WTC11 (cell line): ENCODE data around the gene TAF10. TPM values are rescaled to one million over a fixed set of nuclear protein-coding genes. Genes with fewer than 3 reads are reported as not detected.

Experiments
- ATAC-seq: fragments of 200-7000 bp; cut with Tn5 transposase; 2 replicates; pipeline ENCODE4 v1.10.0; 2021; ENCODE audit warnings: mild to moderate bottlenecking, moderate library complexity
- CTCF ChIA-PET: fragments of 300-600 bp; sonication (Branson Sonifier 250); formaldehyde crosslinking; loops from one replicate; lab custom pipeline; 2021; ENCODE audit warnings: antibody characterized with exemption; lab: Charles Lee
- POLR2A ChIA-PET: fragments of 350-600 bp; sonication (Branson Sonifier 250); formaldehyde crosslinking; loops from one replicate; lab custom pipeline; 2021; ENCODE audit warnings: antibody characterized with exemption; lab: Charles Lee
- DNase-seq: peaks from one replicate; pipeline ENCODE4 v3.0.0; 2021; ENCODE audit warnings: low spot score
- H3K27ac Mint-ChIP-seq: 2 replicates; pipeline ENCODE4 v1.8.0; 2021; ENCODE audit warnings: mixed read lengths
- H3K27me3 Mint-ChIP-seq: 2 replicates; pipeline ENCODE4 v1.8.0; 2021; ENCODE audit warnings: low read depth, mild to moderate bottlenecking, moderate library complexity, mixed read lengths
- H3K36me3 Mint-ChIP-seq: 2 replicates; pipeline ENCODE4 v1.8.0; 2021; ENCODE audit warnings: mixed read lengths
- H3K4me1 Mint-ChIP-seq: 2 replicates; pipeline ENCODE4 v1.8.0; 2022; ENCODE audit warnings: mixed read lengths
- H3K4me3 Mint-ChIP-seq: 2 replicates; pipeline ENCODE4 v1.8.0; 2021; ENCODE audit warnings: mild to moderate bottlenecking, moderate library complexity, mixed read lengths
- H3K9me3 Mint-ChIP-seq: 2 replicates; pipeline ENCODE4 v1.8.0; 2021; ENCODE audit warnings: mixed read lengths
- CREM ChIP-seq: sonication (generic); formaldehyde crosslinking; IDR thresholded peaks from 2 replicates; pipeline ENCODE4 v1.8.1; 2022; ENCODE audit warnings: mild to moderate bottlenecking, missing genetic modification reagents, moderate library complexity
- ELF4 ChIP-seq: sonication (generic); formaldehyde crosslinking; IDR thresholded peaks from 2 replicates; pipeline ENCODE4 v1.8.1; 2022; ENCODE audit warnings: low read depth, mild to moderate bottlenecking, moderate library complexity, missing genetic modification reagents
- FOXK1 ChIP-seq: sonication (generic); formaldehyde crosslinking; IDR thresholded peaks from 2 replicates; pipeline ENCODE4 v1.8.0; 2022; ENCODE audit warnings: mild to moderate bottlenecking, moderate library complexity, missing genetic modification reagents
- GRHL2 ChIP-seq: fragments of 250-450 bp; sonication (Bioruptor Pico); IDR thresholded peaks from 2 replicates; pipeline ENCODE4 v1.8.0; 2022; ENCODE audit warnings: mild to moderate bottlenecking, moderate library complexity; ENCODE audit not compliant: insufficient replicate concordance, severe bottlenecking
- JAZF1 ChIP-seq: fragments of 250-450 bp; sonication (Bioruptor Pico); IDR thresholded peaks from 2 replicates; pipeline ENCODE4 v1.9.0; 2021; ENCODE audit warnings: moderate library complexity, mild to moderate bottlenecking, inconsistent platforms
- KAT7 ChIP-seq: sonication (generic); formaldehyde crosslinking; IDR thresholded peaks from 2 replicates; pipeline ENCODE4 v1.8.1; 2023; ENCODE audit warnings: missing genetic modification reagents, mild to moderate bottlenecking, borderline replicate concordance
- MXD4 ChIP-seq: fragments of 250-450 bp; sonication (Bioruptor Pico); IDR thresholded peaks from 2 replicates; pipeline ENCODE4 v1.8.0; 2021; ENCODE audit warnings: mild to moderate bottlenecking, moderate library complexity, borderline replicate concordance
- NR2C2 ChIP-seq: sonication (generic); formaldehyde crosslinking; IDR thresholded peaks from 2 replicates; pipeline ENCODE4 v1.8.0; 2022; ENCODE audit warnings: mild to moderate bottlenecking, missing genetic modification reagents
- TP53 ChIP-seq: sonication (generic); formaldehyde crosslinking; IDR thresholded peaks from 2 replicates; pipeline ENCODE4 v1.8.1; 2023; ENCODE audit warnings: mild to moderate bottlenecking, missing genetic modification reagents
- ZBTB21 ChIP-seq: sonication (generic); formaldehyde crosslinking; IDR thresholded peaks from 2 replicates; pipeline ENCODE4 v1.8.1; 2023; ENCODE audit warnings: mild to moderate bottlenecking, missing genetic modification reagents, borderline replicate concordance
- ZNF138 ChIP-seq: sonication (generic); formaldehyde crosslinking; conservative IDR thresholded peaks from 2 replicates; pipeline ENCODE4 v1.8.1; 2022; ENCODE audit warnings: mild to moderate bottlenecking, moderate library complexity, missing genetic modification reagents
- ZNF317 ChIP-seq: sonication (generic); formaldehyde crosslinking; IDR thresholded peaks from 2 replicates; pipeline ENCODE4 v1.8.1; 2023; ENCODE audit warnings: low read depth, mild to moderate bottlenecking, moderate library complexity, missing genetic modification reagents, borderline replicate concordance
- ZNF423 ChIP-seq: fragments of 250-450 bp; sonication (Bioruptor Pico); IDR thresholded peaks from 2 replicates; pipeline ENCODE4 v2.1.2; 2022; ENCODE audit warnings: mild to moderate bottlenecking, moderate library complexity
- total RNA-seq: library from RNA; stranded (reverse); gene quantifications from 3 replicates; pipeline ENCODE4 v1.2.3, GENCODE V29; 2021
- TF ChIP-seq, protein P1 (sequence below): sonication (generic); formaldehyde crosslinking; IDR thresholded peaks from 2 replicates; pipeline ENCODE4 v1.8.1; 2023; ENCODE audit warnings: mild to moderate bottlenecking, missing genetic modification reagents, moderate library complexity
- TF ChIP-seq, protein P2 (sequence below): sonication (generic); formaldehyde crosslinking; IDR thresholded peaks from 2 replicates; pipeline ENCODE4 v1.8.1; 2022; ENCODE audit warnings: low read depth, missing genetic modification reagents, borderline replicate concordance
- TF ChIP-seq, protein P3 (sequence below): fragments of 250-450 bp; sonication (Bioruptor Pico); conservative IDR thresholded peaks from 2 replicates; pipeline ENCODE4 v1.9.0; 2021; ENCODE audit warnings: mild to moderate bottlenecking
- TF ChIP-seq, protein P4 (sequence below): fragments of 250-450 bp; sonication (Bioruptor Pico); IDR thresholded peaks from 2 replicates; pipeline ENCODE4 v1.8.0; 2021; ENCODE audit warnings: mild to moderate bottlenecking
- TF ChIP-seq, protein P5 (sequence below): sonication (generic); formaldehyde crosslinking; IDR thresholded peaks from 2 replicates; pipeline ENCODE4 v1.8.0; 2022; ENCODE audit warnings: mild to moderate bottlenecking, missing genetic modification reagents
- TF ChIP-seq, protein P6 (sequence below): fragments of 250-450 bp; sonication (Bioruptor Pico); IDR thresholded peaks from 2 replicates; pipeline ENCODE4 v1.9.0; 2021; ENCODE audit warnings: mild to moderate bottlenecking
- TF ChIP-seq, protein P7 (sequence below): sonication (generic); formaldehyde crosslinking; IDR thresholded peaks from 2 replicates; pipeline ENCODE4 v1.8.1; 2023; ENCODE audit warnings: mild to moderate bottlenecking, moderate library complexity, missing genetic modification reagents
- TF ChIP-seq, protein P8 (sequence below): sonication (generic); formaldehyde crosslinking; IDR thresholded peaks from 2 replicates; pipeline ENCODE4 v1.8.1; 2022; ENCODE audit warnings: mild to moderate bottlenecking, moderate library complexity, missing genetic modification reagents

TAF10 gene
- total RNA-seq, 1 experiment from 2014 or later: 165 TPM

DNA sequence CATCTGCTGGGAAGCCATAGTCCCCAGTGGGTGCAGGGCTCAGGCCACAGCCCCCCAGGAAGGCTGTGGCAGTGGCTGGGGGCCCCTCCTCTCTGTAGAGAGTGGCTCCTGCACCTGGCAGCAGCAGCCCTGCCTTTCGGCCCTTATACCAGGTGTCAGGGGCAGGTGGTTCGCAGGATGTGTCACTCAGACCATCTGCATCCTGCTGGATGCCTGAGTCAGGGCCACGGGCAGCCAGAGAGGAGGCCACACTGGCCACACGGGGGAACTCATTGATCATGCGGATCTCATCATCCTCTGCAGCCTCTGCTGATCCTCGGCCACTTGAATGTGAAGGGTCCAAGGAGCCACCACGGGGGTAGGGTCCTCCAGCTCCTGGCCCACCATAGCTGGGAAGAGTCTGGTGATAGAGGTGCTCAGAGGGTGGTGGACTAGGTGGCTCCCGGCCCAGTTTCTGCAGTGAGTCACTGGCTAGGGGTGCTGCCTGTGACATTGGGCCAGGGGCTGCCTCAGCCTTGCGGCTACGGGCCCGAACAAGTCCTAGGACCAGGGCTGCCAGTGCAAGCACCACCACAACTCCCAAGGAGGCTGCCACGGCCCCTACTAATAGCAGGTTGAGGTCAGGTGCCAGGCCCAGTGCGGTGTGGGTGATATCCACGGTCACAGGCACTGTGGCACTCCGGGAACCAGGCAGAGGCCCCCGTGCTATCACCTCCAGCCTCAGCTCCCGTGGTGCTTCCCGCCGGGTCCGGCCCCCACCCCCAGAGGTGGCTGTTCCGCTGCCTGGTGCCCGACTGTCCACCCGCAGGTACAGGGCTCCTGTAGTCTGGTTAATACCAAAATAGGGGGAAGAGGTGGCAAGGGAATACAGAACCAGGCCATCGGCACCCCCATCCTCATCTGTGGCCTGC, 10.5 kb upstream of the TAF10 start:
- no peaks in the 10 kb centered on the region for H3K9me3 Mint-ChIP-seq
- TF ChIP-seq, protein P1, sequence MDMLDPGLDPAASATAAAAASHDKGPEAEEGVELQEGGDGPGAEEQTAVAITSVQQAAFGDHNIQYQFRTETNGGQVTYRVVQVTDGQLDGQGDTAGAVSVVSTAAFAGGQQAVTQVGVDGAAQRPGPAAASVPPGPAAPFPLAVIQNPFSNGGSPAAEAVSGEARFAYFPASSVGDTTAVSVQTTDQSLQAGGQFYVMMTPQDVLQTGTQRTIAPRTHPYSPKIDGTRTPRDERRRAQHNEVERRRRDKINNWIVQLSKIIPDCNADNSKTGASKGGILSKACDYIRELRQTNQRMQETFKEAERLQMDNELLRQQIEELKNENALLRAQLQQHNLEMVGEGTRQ (CRISPR knock-in tag): no peak
- no peak for TF ChIP-seq ZNF317
- no peak for TF ChIP-seq ELF4 (CRISPR knock-in tag)
- no peak for TF ChIP-seq MXD4 (CRISPR knock-in tag)
- no peak for TF ChIP-seq ZNF138
- TF ChIP-seq, protein P2, sequence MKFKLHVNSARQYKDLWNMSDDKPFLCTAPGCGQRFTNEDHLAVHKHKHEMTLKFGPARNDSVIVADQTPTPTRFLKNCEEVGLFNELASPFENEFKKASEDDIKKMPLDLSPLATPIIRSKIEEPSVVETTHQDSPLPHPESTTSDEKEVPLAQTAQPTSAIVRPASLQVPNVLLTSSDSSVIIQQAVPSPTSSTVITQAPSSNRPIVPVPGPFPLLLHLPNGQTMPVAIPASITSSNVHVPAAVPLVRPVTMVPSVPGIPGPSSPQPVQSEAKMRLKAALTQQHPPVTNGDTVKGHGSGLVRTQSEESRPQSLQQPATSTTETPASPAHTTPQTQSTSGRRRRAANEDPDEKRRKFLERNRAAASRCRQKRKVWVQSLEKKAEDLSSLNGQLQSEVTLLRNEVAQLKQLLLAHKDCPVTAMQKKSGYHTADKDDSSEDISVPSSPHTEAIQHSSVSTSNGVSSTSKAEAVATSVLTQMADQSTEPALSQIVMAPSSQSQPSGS (CRISPR knock-in tag): no peak
- TF ChIP-seq ZBTB21 (CRISPR knock-in tag): no peak
- DNase-seq (no peak), ATAC-seq (no peak)
- H3K4me1 Mint-ChIP-seq: no peaks in the 10 kb centered on the region
- no peak overlapping the region for H3K4me3 Mint-ChIP-seq
- no peaks in the 10 kb centered on the region for H3K27me3 Mint-ChIP-seq
- no peak overlapping the region for H3K27ac Mint-ChIP-seq
- ChIA-PET POLR2A (interaction anchor here (0.8 to 1.3 kb wide), 2 partner anchors 11 to 15 kb away, joined by 3 to 5 read pairs; partner anchors contain the start of gene TAF10), CTCF (interaction anchor here (0.9 to 2.2 kb wide), 6 partner anchors 8 to 244 kb away, joined by 3 to 13 read pairs (median 3); partner anchors contain the start of genes MRPL17 and TAF10)
- no peaks in the 10 kb centered on the region for H3K36me3 Mint-ChIP-seq

DNA sequence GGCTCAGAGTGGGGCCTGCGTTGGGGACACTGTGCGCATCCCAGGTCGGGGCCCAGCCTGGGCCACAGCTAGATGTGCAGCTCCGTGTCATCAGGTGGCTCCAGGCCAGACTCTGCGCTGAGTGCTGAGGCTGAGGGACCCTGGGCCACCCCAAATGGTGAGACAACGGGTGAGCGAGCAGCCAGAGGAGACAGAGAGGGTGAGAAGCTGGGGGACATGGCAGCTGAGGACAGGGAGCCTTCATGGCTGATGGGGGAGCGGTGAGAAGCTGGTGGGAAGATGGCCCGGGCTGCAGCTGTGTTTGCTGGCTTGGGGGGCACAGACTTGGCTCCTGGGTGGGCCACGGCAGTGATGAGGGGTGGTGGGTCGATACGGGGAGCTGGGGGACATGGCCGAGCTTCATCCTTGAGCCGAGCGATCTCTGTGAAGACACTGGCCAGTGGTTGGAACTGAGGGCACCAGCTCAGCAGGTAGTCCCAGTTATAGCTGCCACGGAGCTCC, 9.7 kb upstream of the TAF10 start:
- ChIA-PET POLR2A (interaction anchor here (1.3 to 1.5 kb wide), 2 partner anchors 15 to 19 kb away, joined by 3 to 5 read pairs; no protein-coding TSS in a partner anchor), CTCF (interaction anchor here (0.9 to 2.2 kb wide), 7 partner anchors 9 to 243 kb away, joined by 3 to 13 read pairs (median 3); partner anchors contain the start of genes MRPL17 and TAF10)
- H3K27ac Mint-ChIP-seq: no peak overlapping the region
- TF ChIP-seq ZNF423 (CRISPR knock-in tag) (no peak), ZNF138 (no peak), GRHL2 (no peak), KAT7 (no peak), ZNF317 (no peak), NR2C2 (no peak), JAZF1 (no peak), FOXK1 (no peak), CREM (CRISPR knock-in tag) (no peak), TP53 (CRISPR knock-in tag) (no peak)
- TF ChIP-seq, protein P3, sequence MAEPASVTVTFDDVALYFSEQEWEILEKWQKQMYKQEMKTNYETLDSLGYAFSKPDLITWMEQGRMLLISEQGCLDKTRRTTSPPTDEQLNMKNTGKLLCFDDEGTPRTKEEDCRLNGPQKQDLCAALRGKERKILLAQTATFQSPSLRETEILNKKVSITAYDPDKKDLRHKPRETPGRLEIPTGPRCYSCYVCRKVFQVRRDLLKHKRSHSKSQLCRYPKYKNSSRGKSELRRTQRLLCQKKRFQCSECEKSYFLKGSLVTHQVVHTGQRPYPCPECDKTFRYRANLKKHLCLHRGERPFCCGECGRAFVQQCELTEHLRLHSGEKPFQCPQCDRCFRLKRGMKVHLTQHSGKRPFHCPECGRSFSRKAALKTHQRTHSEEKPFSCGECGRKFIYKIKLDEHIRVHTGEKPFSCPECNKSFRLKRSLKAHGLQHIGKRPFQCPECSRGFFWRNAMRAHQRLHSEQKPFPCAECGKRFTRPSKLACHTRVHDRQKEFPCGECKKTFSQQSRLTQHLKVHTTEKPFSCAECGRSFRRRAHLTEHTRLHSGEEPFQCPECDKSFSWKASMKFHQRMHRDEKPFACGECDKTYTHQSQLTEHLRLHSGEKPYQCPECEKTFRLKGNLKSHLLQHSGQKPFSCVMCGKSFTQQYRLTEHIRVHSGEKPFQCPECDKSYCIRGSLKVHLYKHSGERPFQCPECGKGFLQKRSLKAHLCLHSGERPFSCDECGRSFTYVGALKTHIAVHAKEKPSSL: no peak
- TF ChIP-seq, protein P4, sequence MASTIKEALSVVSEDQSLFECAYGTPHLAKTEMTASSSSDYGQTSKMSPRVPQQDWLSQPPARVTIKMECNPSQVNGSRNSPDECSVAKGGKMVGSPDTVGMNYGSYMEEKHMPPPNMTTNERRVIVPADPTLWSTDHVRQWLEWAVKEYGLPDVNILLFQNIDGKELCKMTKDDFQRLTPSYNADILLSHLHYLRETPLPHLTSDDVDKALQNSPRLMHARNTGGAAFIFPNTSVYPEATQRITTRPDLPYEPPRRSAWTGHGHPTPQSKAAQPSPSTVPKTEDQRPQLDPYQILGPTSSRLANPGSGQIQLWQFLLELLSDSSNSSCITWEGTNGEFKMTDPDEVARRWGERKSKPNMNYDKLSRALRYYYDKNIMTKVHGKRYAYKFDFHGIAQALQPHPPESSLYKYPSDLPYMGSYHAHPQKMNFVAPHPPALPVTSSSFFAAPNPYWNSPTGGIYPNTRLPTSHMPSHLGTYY: no peak
- TF ChIP-seq, protein P5, sequence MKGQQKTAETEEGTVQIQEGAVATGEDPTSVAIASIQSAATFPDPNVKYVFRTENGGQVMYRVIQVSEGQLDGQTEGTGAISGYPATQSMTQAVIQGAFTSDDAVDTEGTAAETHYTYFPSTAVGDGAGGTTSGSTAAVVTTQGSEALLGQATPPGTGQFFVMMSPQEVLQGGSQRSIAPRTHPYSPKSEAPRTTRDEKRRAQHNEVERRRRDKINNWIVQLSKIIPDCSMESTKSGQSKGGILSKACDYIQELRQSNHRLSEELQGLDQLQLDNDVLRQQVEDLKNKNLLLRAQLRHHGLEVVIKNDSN (CRISPR knock-in tag): no peak
- TF ChIP-seq, protein P1 (CRISPR knock-in tag): no peak
- TF ChIP-seq, protein P6, sequence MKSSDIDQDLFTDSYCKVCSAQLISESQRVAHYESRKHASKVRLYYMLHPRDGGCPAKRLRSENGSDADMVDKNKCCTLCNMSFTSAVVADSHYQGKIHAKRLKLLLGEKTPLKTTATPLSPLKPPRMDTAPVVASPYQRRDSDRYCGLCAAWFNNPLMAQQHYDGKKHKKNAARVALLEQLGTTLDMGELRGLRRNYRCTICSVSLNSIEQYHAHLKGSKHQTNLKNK (CRISPR knock-in tag): no peak
- TF ChIP-seq, protein P7, sequence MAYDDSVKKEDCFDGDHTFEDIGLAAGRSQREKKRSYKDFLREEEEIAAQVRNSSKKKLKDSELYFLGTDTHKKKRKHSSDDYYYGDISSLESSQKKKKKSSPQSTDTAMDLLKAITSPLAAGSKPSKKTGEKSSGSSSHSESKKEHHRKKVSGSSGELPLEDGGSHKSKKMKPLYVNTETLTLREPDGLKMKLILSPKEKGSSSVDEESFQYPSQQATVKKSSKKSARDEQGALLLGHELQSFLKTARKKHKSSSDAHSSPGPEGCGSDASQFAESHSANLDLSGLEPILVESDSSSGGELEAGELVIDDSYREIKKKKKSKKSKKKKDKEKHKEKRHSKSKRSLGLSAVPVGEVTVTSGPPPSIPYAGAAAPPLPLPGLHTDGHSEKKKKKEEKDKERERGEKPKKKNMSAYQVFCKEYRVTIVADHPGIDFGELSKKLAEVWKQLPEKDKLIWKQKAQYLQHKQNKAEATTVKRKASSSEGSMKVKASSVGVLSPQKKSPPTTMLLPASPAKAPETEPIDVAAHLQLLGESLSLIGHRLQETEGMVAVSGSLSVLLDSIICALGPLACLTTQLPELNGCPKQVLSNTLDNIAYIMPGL (CRISPR knock-in tag): no peak
- TF ChIP-seq, protein P8, sequence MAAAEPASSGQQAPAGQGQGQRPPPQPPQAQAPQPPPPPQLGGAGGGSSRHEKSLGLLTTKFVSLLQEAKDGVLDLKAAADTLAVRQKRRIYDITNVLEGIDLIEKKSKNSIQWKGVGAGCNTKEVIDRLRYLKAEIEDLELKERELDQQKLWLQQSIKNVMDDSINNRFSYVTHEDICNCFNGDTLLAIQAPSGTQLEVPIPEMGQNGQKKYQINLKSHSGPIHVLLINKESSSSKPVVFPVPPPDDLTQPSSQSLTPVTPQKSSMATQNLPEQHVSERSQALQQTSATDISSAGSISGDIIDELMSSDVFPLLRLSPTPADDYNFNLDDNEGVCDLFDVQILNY: no peak

More for the DNA sequence above, 9.7 kb upstream of the TAF10 start:
- ATAC-seq (no peak), DNase-seq (no peak)
- H3K36me3 Mint-ChIP-seq: no peaks in the 10 kb centered on the region
- H3K9me3 Mint-ChIP-seq: no peaks in the 10 kb centered on the region
- H3K27me3 Mint-ChIP-seq: no peaks in the 10 kb centered on the region
- H3K4me1 Mint-ChIP-seq: no peaks in the 10 kb centered on the region
- no peak overlapping the region for H3K4me3 Mint-ChIP-seq
